GM21825 (cell line): Measurements from ENCODE around the gene KHNYN.
"Not testable (repeated sequence)": the region's sequence is repeated elsewhere in the genome, so short reads cannot be mapped to it uniquely, and the experiment has no call there.

Experiments used
- ATAC-seq: cut with Tn5 transposase; IDR thresholded peaks from one replicate; pipeline ENCODE4 v1.9.1; 2021; ENCODE audit warnings: mild to moderate bottlenecking, moderate library complexity; ENCODE audit not compliant: unreplicated experiment

Gene KHNYN

DNA sequence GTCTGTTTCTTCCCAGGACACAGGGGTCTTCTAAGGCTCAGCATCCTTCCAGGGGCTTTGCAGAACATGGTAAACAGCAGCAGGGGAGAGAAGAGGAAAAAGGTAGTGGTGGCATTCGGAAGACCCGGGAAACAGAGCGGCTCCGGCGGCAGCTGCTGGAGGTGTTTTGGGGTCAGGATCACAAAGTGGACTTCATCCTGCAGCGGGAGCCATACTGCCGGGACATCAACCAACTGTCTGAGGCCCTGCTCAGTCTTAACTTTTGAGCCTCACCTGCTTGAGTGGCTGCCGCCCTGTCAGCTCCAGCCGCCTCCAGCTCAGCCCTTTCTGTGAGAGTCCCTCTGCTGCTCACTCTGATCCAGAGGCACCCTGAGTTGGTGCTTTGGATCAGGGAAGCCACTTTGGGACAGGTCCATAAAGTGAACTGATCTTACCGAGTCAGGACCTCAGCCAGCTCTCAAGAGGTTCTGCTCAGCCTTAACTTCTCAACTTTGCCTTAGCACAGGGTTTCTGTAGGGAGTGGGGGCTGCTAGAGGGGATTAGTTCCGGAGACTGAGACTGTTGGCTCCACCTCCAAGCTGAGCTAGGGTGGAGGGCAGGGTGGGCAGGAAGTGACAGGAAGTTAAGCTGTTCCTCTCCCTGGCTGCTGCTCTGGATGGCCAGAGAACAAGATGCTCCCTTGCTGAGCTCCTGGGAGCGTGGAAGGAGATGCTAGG lies 7.4 kb downstream of the KHNYN start:
- no peak for ATAC-seq

DNA sequence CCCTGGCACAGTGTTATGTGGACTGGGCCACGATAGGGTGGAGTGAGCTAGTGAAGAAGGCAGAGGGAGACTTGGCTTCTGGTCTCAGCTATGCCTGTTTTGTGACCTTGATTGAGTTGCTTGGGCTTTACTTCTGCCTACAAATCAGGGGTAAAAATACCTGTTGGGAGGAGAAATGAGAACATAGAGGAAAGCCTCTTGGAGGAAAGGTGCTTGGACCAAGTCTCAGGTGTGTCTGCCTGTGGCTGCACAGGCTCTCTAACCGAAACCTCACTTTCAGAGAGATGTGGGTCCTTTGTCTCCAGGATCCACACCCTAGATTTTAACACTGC lies 7.9 kb downstream of the KHNYN start:
- no peak for ATAC-seq

DNA sequence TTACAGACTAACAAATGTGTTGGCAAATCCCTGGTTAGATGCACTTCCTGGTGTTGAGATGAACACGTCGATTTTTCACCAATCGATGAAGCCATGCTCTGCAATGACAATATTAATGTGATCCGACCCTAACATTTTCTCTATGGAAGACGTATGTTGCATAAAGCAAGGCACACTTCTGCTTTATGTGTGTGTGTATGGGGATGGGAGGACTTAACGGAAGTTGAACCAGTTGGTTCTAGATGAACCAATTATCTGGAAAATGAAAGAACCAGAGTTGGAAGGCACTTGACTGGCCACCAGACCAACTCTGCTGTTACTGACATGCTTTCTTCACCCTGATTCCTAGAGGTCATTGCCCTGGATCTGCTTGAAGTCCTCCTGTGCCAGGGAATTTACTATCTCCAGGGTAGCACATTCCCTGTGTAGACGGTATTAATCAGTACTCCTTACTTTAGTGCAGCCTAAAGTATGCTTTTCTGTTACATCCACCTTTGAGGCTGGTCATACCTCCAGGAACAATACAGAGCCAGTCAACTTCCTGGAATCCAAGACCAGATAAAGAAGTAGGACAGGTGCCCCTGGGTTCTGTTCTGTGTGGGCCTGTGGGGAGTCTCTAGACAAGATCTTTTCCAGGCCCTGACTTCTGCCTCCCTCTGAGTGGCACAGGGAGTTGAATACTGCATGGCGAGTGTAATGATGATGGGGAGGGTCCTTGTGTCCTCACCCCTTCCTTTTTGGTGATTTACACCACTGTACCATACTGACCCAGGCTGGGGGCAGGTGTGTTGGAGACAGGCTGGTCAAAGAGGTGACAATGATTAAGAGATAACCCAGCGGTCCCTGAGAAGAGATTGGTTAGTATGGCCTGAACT lies 8.7 kb downstream of the KHNYN start:
- no peak for ATAC-seq

DNA sequence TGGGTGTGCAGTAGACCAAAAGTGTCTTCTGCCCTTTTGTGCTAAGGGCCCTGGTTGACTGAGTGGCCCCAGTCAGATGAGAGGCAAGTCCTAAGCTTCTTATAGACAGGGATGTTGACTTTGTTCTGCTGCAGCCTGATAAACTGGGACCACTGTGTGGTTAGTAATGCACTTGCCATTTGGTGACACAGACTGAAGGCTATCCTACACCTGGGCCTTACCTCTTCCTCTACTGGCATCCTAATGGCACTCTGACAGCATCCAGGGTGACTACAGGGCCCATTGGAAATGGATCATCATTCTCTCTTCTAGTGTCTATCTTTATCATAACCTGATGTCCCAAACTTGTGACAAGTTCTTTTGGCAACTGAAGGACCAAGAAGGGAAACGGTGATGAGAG lies 9.5 kb downstream of the KHNYN start:
- no peak for ATAC-seq

DNA sequence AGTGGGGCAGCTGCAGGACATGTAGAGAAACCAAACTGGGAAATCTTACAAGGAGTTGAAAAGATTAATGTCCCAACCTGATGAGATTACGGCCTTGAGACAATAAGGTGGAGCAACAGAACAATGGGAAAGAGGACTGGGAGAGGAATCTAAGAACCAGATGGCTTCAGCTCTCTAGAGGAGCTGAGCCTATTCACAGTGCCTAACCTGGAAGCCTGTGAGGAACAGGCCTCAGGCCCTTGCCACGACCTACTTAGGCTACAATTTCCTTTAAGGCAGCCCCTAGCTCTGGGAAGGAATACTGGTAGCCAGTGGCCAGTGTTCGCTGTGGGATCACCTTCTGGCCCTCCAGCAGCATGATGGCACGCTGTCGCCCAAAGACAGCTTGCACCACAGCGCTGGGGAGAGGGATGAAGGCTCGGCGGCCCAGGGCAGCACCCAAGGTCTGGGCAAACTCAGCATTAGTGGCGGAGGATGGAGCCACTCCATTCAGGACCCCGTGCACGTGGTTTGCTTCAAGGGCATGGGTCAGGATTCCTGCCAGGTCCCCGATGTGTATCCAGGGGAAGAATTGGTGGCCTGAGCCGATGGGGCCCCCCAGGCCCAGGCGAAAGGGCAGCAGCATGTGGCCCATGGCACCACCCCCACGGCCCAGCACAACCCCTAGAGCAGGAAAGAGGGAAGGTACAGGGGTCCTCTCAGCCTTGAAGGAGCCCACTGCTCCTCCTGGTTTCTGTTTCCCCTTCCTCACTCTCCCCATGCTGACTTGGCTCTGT lies 10.3 kb downstream of the KHNYN start:
- ATAC-seq: no peak

DNA sequence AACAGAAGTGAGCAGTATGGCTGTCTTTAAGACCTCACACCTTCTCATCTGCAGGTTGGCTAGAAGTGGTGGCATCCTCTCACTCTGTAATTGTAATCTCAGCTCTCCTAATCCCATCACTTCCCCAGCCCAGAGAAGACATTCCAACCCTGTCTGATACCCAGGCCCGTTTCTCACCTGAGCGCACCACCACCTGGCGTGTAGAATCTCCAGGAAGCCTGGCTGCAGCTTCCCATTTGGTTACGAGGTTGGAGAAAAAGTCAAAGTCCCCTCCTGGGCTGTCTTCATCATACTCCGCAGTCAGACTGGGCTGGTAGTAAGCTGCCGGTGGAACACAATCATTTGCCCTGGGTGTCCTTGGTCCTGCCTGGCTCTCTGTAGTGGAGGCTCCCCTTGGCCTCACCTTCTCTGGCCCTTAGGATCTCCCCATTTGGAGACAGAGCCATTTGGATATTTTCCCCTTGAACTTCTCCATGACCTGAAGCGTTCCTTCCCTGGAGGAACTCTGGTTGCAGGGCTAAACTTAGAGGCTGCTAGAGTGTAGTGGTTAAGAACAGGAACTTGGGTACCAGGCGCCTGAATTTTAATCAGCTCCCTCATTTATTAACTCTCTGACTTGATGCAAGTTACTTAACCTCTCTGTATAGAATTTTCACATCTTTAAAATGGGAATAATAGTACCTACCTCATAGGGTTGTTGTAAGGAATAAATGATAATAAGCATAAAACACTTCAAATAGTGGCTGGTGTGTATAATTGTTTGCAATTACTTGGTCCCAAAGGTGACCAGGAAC lies 11.0 kb downstream of the KHNYN start:
- no peak for ATAC-seq

DNA sequence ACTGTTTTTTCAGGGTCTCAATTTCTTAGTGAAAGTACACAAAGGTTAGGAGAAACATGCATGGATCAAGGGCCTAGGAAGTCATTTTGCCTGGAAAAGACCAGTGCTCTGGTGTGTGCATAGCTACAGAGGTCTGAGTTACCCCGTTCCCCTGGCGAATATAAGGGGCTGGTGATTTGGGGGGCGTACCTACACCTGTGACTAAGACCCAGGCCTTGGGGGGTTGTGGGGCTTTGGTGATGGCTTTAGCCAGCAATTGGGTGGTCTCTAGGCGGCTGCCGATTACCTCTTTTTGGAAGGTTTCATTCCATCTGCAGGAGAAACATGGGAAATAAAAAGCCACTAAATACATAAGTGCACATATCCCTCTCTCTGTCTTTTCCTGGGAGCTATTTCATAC lies 11.7 kb downstream of the KHNYN start:
- no peak for ATAC-seq

DNA sequence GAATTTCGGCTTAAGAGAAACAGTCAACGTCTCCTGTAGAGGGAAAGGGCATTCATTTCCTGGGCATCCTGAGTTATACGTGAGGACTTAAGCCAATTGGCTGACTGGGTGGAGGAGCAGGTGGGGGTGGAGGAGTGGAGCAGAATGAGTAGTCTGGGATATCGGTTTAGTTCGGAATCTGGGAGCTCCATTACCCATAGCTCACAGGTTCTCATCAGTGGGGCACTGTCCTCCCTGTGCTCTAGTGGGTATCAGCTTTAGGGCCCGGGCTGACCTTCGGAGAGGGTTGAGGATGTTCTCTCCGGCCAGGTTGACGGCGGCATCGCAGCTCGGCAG lies 12.1 kb downstream of the KHNYN start:
- peak; percentile 1 for ATAC-seq

DNA sequence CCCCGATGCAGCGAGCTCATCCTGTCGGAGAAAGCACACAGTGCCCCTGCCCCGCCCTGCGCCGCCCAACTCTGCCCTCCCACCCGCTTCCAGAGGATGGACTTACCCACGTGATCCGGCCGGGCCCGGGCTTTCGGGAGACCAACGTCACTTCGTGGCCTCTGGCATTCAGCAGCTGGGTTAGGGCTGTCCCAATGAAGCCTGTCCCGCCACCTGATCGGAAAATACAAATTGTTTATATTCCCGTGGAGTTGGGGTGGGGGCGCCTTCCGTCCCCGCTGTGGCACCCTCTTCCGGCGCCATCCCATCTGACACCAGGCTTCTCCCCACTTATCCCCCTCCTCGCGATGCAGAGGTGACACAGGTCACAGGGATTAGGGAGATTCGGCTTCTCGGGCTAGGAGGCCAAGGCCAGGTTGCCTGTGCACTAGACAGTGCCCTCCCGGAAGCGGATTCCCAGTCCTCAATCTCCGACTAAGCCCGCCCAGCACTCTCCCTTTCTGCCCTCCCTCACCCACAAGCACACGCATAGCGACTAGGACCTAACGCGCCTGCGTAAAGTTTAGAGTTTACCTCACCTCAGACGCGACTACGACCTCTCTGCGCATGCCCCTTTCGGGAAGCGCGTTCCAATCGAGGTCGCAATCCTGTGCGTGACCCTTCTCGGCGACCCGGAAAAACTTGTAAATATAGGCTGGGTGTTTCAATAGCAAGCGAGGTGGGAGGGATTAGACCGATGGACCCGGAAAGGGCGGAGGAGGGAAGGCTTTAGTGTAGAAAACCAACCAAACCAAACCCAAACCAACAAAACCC lies 12.7 kb downstream of the KHNYN start, which contains the start of gene SDR39U1:
Gene SDR39U1 (minus strand): TSS at position 537 of the 813 bp plus-strand sequence. CDS start 7 bp downstream, at position 530.
- ATAC-seq: peak; percentile 88

DNA sequence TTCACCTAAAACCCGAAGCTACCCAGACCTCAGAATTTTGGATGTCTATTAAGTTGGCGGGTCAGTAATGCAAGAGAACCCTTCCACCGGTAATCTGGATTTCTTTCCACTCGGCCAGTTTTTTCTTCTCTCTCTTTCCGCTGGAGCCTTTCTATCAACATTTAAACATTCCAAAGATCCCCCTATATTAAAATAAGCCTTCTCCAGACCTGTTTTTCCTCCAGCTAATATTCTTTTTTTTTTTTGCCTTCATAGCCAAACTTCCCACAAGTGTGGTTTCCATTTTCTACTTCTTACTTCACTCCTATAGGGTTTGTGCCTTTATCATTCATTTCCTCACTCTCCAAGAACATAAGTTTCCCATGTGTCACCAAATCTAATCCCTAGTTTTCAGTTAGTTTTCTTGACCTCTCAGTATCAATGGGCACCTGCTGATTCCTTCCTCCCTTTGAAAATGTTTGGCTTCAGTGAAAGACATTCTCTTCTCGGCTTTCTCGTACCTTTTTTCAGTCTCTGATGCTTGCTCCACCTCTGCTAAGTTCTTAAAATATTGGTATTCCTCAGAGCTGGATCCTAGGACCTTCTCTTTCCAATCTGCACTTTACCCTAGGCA lies 13.4 kb downstream of the KHNYN start:
- no peak for ATAC-seq

DNA sequence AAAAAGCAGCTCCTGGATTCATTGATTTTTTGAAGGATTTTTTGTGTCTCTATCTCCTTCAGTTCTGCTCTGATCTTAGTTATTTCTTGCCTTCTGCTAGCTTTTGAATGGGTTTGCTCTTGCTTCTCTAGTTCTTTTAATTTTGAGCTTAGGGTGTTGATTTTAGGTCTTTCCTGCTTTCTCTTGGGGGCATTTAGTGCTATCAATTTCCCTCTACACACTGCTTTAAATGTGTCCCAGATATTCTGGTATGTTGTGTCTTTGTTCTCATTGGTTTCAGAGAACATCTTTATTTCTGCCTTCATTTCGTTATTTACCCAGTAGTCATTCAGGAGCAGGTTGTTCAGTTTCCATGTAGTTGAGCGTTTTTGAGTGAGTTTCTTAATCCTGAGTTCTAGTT lies 21.1 kb downstream of the KHNYN start:
- ATAC-seq: not testable (repeated sequence)

DNA sequence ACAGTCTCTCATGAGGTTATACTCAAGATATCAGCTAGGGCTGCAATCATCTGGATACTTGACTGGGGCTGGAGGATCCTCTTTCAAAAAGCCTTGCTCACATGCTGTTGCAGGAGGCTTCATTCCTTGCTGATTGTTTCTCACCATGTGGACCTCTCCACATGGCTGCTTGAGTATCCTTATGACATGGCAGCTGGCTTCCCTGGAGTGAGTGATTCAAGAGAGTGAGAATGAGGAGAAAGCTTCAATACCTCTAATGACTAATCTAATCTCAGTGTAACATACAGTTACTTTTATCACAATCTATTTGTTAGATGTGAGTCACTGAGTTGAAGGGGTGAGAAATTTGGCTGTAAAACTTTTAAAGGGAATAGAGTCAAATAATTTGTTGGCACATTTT lies 27.2 kb downstream of the KHNYN start:
- ATAC-seq: no peak

DNA sequence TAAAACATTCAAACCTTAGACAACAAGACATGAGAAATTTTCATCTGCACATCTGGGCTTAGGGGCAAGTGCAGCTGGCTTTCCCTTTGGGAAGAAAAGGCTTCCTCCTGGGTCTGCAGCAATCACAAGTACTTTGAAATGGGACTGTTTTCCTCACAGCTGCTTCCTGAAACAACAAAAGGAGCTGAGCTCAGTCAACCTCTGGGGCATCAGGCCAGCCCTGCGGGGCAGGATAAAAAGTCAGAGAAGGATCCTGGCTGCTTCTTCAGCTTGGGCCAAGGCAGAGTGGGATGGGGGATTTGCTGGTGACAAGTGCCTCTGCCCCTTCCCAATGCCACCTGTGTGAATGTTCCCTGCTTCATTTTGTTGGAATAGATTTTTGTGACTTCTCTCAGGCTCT lies 29.0 kb downstream of the KHNYN start:
- ATAC-seq: no peak

DNA sequence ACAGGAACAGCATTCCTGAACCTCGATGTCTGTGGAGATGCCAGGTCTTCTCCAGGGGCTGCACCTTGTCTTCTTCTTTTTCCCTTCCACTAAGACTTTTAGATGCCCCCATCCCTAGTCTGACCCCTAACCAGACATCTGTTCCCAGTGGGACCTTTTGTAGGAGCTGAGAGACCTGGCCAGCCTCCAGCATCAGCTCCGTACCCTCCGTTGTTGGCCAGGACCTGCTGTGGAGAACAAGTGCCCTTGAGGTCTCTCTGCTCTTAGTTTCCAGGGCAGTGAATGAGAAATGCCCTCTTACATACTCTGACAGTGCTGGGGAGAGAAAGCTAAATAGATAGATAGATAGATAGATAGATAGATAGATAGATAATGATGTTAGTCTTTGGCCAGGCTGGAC lies 29.6 kb downstream of the KHNYN start:
- no peak for ATAC-seq

DNA sequence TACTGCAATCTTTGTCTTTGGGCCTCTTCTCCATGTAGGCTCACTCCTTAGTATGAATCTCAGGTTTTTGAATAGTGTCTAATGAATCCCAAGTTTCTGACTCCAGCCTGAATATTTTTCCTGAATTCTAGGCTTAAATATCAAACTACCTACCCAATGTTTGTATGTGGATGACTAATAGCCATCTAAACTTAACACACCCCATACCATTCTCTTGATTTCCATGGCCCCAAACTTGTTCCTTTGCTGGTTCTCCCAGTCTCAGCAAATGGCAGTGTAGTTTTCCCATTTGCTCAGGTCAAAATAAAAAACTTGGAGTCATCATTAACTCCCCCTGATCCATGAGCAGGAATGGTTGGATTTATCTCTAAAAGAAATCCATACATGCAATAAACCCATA lies 31.6 kb downstream of the KHNYN start:
- no peak for ATAC-seq

DNA sequence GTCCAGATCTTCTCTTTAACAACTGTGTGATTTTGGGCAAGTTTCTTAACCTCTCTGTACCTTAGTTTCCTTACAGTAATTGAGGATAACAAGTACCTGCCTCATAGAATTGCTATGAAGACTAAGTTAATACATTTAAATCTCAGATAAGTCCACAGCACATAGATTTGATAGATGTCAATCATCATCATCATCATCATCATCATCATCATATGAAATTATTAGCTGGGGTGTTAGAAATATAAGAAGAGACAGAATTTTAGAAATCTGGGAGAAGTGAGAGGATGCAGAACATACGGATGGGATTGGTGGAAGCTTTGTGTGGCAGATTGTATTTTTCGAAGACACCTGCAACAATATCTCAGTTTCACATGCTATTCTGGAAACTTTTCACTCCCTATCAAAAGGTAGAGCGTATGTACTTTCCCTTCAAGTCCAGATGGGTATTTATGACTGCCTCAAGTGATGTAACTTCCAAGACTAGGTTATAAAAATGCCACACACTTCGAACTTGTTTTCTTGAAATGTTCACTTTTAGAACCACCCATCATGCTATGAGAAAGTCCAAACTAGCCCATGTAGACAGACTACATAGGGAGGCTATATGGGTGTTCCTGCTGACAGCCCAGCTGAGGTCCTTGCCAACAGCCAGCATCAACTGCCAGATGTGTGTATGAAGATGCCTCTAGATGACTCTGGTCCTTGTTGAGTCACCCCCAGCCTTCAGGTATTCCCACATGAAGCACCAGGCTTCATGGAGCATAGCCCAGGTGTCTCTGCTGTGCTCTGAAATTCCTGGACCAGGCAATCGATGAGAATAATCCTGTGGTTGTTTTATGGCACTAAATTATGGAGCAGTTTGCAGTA lies 33.5 kb downstream of the KHNYN start:
- ATAC-seq: no peak

DNA sequence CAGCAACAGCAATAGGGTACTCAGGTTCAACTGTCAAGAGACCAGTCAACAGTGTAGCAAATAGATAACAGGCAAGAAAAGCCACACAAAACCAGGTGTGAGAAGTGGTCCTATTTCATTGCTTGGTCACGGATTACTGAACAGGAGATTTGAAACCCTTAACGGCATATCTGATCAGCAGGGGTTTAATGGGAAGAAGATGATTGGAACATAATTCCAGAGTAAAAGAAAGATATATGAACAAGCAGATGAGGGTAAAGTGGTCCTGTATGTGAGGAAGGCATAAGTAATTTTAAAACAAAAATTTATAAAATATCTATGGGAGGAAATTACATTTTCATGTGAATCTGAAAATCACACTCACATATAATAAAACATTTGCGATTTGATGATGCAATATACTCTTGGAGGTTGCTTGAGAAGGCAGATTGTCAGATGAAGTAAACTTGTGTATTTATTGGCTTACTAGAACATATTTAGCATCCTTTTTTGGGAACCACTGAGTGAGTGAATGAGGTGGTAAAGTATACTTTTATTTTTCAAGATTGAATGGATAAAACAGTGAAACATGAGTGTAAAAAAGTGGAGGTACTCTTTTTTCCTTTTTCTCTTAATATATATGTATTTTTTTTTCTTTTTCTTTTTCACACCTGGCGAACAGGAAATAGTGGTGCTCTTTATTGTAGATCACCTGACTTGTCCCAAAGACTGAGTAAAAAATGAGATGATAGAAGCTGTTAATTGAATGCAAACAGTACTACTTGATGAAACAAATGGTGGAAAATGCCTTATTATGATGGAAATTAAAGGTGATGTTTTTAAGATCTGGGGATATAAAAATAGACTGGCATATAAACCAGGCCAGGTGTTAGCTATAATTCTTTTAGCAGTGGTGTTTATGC lies 34.4 kb downstream of the KHNYN start:
- no peak for ATAC-seq

DNA sequence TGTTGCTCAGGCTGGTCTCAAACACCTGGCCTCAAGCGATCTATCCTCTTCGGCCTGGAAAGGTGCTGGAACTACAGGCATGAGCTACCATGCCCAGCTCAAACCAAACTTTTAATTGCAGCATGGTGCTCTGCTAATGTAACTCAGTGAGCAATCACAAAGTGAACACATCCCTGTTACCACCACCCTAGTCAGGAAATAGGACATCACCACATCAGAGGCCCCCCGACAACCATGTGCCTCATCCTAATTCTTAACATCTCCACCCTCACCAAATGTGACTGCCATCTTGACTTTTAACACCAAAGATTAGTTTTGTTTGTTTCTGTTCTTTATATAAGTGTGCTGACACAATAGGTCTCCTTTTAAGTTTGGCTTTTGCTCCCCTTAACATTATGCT lies 35.6 kb downstream of the KHNYN start:
- no peak for ATAC-seq
